Activated CD8-positive, alpha-beta T cell treated with anti-CD3 and anti-CD28 coated beads for 36 hours (primary cell): ENCODE results near the gene RNU5B-1. TPM values are rescaled to one million over a fixed set of nuclear protein-coding genes. Genes with fewer than 3 reads are reported as not detected.

Source experiments
- ATAC-seq: fragments of 200-7000 bp; cut with Tn5 transposase; one replicate; pipeline ENCODE4 v1.10.0; 2021; ENCODE audit warnings: mild to moderate bottlenecking, moderate library complexity
- CTCF ChIA-PET: fragments of 350-600 bp; sonication (Branson Sonifier 250); formaldehyde crosslinking; loops from one replicate; lab custom pipeline; 2021; ENCODE audit warnings: antibody characterized with exemption; lab: Charles Lee
- POLR2A ChIA-PET: fragments of 350-600 bp; sonication (Branson Sonifier 250); formaldehyde crosslinking; loops from one replicate; lab custom pipeline; 2021; ENCODE audit warnings: antibody characterized with exemption; lab: Charles Lee
- DNase-seq: peaks from one replicate; pipeline ENCODE4 v3.0.0-alpha.2; 2020
- H3K27ac Mint-ChIP-seq: one replicate; pipeline ENCODE4 v1.8.0; 2021; ENCODE audit warnings: mild to moderate bottlenecking, mixed read lengths
- H3K27me3 Mint-ChIP-seq: one replicate; pipeline ENCODE4 v1.8.0; 2021; ENCODE audit warnings: mixed read lengths
- H3K36me3 Mint-ChIP-seq: one replicate; pipeline ENCODE4 v1.8.0; 2021; ENCODE audit warnings: low read depth, mixed read lengths
- H3K4me1 Mint-ChIP-seq: one replicate; pipeline ENCODE4 v1.8.0; 2021; ENCODE audit warnings: low read depth, mixed read lengths
- H3K4me3 Mint-ChIP-seq: one replicate; pipeline ENCODE4 v1.8.0; 2021; ENCODE audit warnings: mild to moderate bottlenecking, moderate library complexity, mixed read lengths
- H3K9me3 Mint-ChIP-seq: one replicate; pipeline ENCODE4 v1.8.0; 2021; ENCODE audit warnings: mixed read lengths
- CTCF ChIP-seq: fragments of 200-600 bp; IDR thresholded peaks from one replicate; pipeline ENCODE4 v1.8.0; 2022; ENCODE audit warnings: antibody characterized with exemption, mild to moderate bottlenecking
- intact Hi-C: fragments of 100-400 bp; cut with micrococcal nuclease; formaldehyde crosslinking; loops from one replicate; pipeline ENCODE4 v1.10.0; 2022
- total RNA-seq, 2 experiments: library from RNA; stranded (reverse); gene quantifications; one replicate each; pipeline ENCODE4 v1.2.3, GENCODE V29; 2021

The RNU5B-1 gene
- total RNA-seq, 2 experiments from 2014 or later: not detected

DNA sequence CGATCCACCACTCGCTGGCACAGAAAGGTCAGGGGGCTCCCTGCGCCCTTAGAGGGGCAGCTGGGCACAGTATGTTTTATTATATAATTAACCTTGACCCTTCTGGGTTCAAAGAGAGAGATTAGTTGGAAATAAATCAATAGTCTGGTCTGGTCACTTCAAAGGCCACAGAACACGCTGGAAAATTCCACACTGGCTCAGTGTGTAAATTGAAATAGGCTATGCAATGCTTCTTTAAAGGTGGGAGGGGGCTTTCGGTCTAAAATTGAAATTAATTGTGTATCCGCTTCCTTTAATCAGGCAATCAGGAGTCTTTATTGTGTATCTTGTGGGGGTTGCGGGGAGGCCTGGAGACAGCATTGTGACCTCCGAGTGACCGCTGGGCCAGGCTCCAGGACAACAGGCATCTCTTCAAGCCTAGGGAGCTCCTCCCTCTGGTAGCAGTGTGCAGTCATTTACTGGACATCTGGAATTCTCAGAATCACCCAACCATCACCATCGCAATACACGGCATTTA, 8.0 kb downstream of the RNU5B-1 start:
- no peak for DNase-seq
- ATAC-seq: no peak
- H3K36me3 Mint-ChIP-seq: no peaks in the 10 kb centered on the region
- H3K27ac Mint-ChIP-seq: no peak overlapping the region
- CTCF ChIA-PET: interaction anchor here (1.1 to 12.4 kb wide), 3 partner anchors 9 to 71 kb away, joined by 3 to 211 read pairs (median 3); partner anchors contain the start of gene IGDCC3
- TF ChIP-seq CTCF: no peak
- no peaks in the 10 kb centered on the region for H3K27me3 Mint-ChIP-seq
- no peaks in the 10 kb centered on the region for H3K9me3 Mint-ChIP-seq
- no peaks in the 10 kb centered on the region for H3K4me1 Mint-ChIP-seq
- intact Hi-C loops: no loop called here
- POLR2A ChIA-PET: interaction anchor here (3.3 kb wide), 1 partner anchor 7 kb away, joined by 25 read pairs; the partner anchor contains the start of gene RNU5B-1
- no peak overlapping the region for H3K4me3 Mint-ChIP-seq

- intact Hi-C loops: loop anchor here (1.0 kb wide), 1 partner anchor 66 kb away; no protein-coding TSS in a partner anchor
- Mint-ChIP-seq H3K4me3 (no peak overlapping the region), H3K27ac (no peak overlapping the region), H3K9me3 (no peaks in the 10 kb centered on the region), H3K36me3 (no peaks in the 10 kb centered on the region), H3K4me1 (no peaks in the 10 kb centered on the region), H3K27me3 (peaks cover 7% of the 10 kb centered on the region)
- ChIA-PET CTCF (interaction anchor here (0.6 to 12.4 kb wide), 21 partner anchors 9 to 279 kb away, joined by 3 to 211 read pairs (median 5); partner anchors contain the start of genes IGDCC3 and RNU5B-1), POLR2A (interaction anchor here (1.0 to 1.7 kb wide), 4 partner anchors 11 to 66 kb away, joined by 4 to 14 read pairs (median 4); partner anchors contain the start of gene RNU5B-1)
- ATAC-seq: peak; percentile 100
- TF ChIP-seq CTCF: peak; percentile 89
- peak; percentile 84 for DNase-seq
Observed at GRCh38 chr15:65318870-65319356, 14.4 kb downstream of the RNU5B-1 start.

GRCh38 chr15:65323071-65323511, 18.6 kb downstream of the RNU5B-1 start:
- DNase-seq (no peak), ATAC-seq (no peak)
- Mint-ChIP-seq H3K36me3 (no peaks in the 10 kb centered on the region), H3K27me3 (peaks cover 10% of the 10 kb centered on the region), H3K9me3 (no peaks in the 10 kb centered on the region), H3K4me1 (no peaks in the 10 kb centered on the region), H3K27ac (no peak overlapping the region), H3K4me3 (no peak overlapping the region)
- intact Hi-C loops: no loop called here
- ChIA-PET CTCF (interaction anchor here (1.1 to 12.4 kb wide), 2 partner anchors 60 to 67 kb away, joined by 3 to 211 read pairs; partner anchors contain the start of gene IGDCC3), POLR2A (interaction anchor here (1.1 kb wide), 1 partner anchor 18 kb away, joined by 3 read pairs; the partner anchor contains the start of gene RNU5B-1)
- no peak for TF ChIP-seq CTCF

DNA sequence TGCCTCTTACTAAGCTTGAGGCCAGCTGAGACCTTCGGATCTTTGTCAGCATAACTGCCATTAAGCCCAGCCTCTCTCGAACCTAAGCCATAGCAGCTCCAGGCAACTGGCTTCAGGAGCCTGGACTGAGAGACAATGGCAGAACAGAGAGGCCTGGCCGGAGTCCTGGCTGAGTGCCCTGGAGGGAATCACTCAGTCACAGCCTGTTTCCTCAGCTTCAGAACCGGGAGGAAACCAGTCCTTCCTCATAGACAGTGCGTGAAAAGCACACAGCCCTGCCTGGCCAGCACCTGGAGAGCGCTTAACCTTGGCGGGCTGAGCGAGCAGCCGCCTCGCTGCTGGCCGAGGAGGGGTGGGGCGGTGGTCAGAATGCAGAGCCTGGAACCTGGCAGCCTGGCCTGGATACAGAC, 21.6 kb downstream of the RNU5B-1 start:
- ChIA-PET POLR2A (interaction anchor here (1.0 kb wide), 1 partner anchor 21 kb away, joined by 5 read pairs; the partner anchor contains the start of gene RNU5B-1), CTCF (no interaction called here)
- H3K27ac Mint-ChIP-seq: no peak overlapping the region
- H3K9me3 Mint-ChIP-seq: no peaks in the 10 kb centered on the region
- ATAC-seq (no peak), DNase-seq (no peak)
- intact Hi-C loops: no loop called here
- no peaks in the 10 kb centered on the region for H3K4me1 Mint-ChIP-seq
- no peaks in the 10 kb centered on the region for H3K36me3 Mint-ChIP-seq
- no peak overlapping the region for H3K4me3 Mint-ChIP-seq
- no peak for TF ChIP-seq CTCF
- peaks cover 7% of the 10 kb centered on the region for H3K27me3 Mint-ChIP-seq

GRCh38 chr15:65326818-65327217, 22.3 kb downstream of the RNU5B-1 start:
- intact Hi-C loops: no loop called here
- Mint-ChIP-seq H3K4me1 (no peaks in the 10 kb centered on the region), H3K36me3 (no peaks in the 10 kb centered on the region), H3K27me3 (peaks cover 7% of the 10 kb centered on the region), H3K27ac (no peak overlapping the region), H3K9me3 (no peaks in the 10 kb centered on the region), H3K4me3 (no peak overlapping the region)
- CTCF ChIA-PET: interaction anchor here (1.0 to 1.1 kb wide), 2 partner anchors 8 to 12 kb away, joined by 3 to 4 read pairs; no protein-coding TSS in a partner anchor
- POLR2A ChIA-PET: interaction anchor here (0.9 kb wide), 1 partner anchor 22 kb away, joined by 3 read pairs; the partner anchor contains the start of gene RNU5B-1
- TF ChIP-seq CTCF: no peak
- DNase-seq: no peak
- ATAC-seq: no peak
